Effector memory CD4-positive, alpha-beta T cell (primary cell): ENCODE data around the gene RDH13.
"Not testable (repeated sequence)": the region's sequence is repeated elsewhere in the genome, so short reads cannot be mapped to it uniquely, and the experiment has no call there.

Experiments used
- DNase-seq, 3 donors: peaks; one replicate each; pipeline ENCODE4 v3.0.0-alpha.2; 2020
- H3K27ac ChIP-seq: 2 replicates; pipeline ENCODE4 v1.7.0; 2013; ENCODE audit warnings: mild to moderate bottlenecking, low read length, moderate library complexity; ENCODE audit not compliant: insufficient read depth, poor library complexity, severe bottlenecking
- H3K27me3 ChIP-seq: replicated peaks from 2 replicates; pipeline ENCODE4 v1.7.0; 2013; ENCODE audit warnings: mild to moderate bottlenecking, low read length; ENCODE audit not compliant: insufficient read depth, control insufficient read depth, poor library complexity, severe bottlenecking
- H3K36me3 ChIP-seq: 2 replicates; pipeline ENCODE4 v1.7.0; 2013; ENCODE audit warnings: mild to moderate bottlenecking, low read length, moderate library complexity; ENCODE audit not compliant: control insufficient read depth, insufficient read depth
- H3K4me1 ChIP-seq: 2 replicates; pipeline ENCODE4 v1.7.0; 2013; ENCODE audit warnings: low read length, mild to moderate bottlenecking; ENCODE audit not compliant: control insufficient read depth, insufficient read depth, poor library complexity, severe bottlenecking
- H3K4me3 ChIP-seq: 2 replicates; pipeline ENCODE4 v1.7.0; 2013; ENCODE audit warnings: low read length, low read depth, mild to moderate bottlenecking; ENCODE audit not compliant: insufficient read depth, poor library complexity, severe bottlenecking
- H3K9me3 ChIP-seq: 2 replicates; pipeline ENCODE4 v1.7.0; 2013; ENCODE audit warnings: mild to moderate bottlenecking, low read length, moderate library complexity; ENCODE audit not compliant: control insufficient read depth

RDH13 gene

DNA sequence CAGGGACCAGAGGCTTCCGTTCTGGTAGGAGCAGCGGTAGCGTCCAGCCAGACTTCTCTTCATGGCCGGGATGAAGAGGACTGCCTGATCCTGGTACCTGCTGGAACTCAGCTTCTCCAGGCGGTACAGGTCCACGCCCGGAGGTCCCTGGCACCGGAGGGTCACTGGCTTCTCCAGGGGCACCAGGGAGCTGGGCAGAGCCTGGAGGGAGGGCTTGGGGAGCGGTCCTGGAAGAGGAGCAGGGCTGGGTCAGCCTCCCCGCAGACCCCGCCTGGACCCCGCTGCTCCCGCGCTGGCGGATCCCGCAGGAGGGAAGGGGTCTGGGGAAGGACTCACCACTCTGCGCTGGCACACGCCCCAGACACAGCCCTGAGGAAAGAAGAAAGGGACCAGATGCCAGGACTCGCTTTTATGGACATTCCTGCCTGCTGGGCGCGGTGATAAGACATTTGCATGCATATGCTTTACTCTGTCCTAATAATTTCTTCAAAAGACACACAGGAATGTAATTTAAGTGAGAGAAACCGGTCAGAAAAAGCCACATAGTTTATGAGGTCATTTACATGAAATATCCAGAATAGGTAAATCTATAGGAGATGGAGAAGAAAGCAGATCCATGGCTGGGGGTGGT lies 30.7 kb downstream of the RDH13 start:
- DNase-seq = no peak
- H3K27ac ChIP-seq = no peak overlapping the region

GRCh38 chr19:55031178-55031577 lies 31.8 kb downstream of the RDH13 start:
- Histone ChIP-seq H3K27me3 (no peaks in the 10 kb centered on the region), H3K36me3 (no peaks in the 10 kb centered on the region), H3K4me3 (no peak overlapping the region)

More for the DNA sequence above, 30.7 kb downstream of the RDH13 start:
- Histone ChIP-seq H3K36me3 (no peaks in the 10 kb centered on the region), H3K4me1 (no peaks in the 10 kb centered on the region), H3K4me3 (no peak overlapping the region), H3K27me3 (no peaks in the 10 kb centered on the region), H3K9me3 (no peaks in the 10 kb centered on the region)

DNA sequence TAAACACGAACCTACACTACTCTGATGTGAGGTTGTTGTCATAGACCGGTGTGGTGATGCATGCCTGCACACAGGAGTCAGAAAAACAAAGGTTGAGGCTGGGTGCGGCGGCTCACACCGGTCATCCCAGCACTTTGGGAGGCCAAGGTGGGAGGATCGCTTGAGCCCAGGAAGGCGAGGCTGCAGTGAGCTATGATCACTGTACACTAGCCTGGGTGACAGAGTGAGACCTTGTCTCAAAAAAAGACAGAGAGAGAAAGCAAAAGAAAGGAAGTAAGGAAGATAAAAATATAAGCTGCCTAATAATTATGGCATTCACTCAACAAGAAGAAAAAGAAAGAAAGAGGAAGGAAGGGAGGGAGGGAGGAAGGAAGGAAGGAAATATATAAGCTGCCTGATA lies 34.2 kb downstream of the RDH13 start:
- H3K27me3 ChIP-seq = no peaks in the 10 kb centered on the region
- no peak for DNase-seq
- H3K9me3 ChIP-seq = no peaks in the 10 kb centered on the region
- H3K27ac ChIP-seq = no peak overlapping the region
- no peaks in the 10 kb centered on the region for H3K36me3 ChIP-seq
- H3K4me3 ChIP-seq = no peak overlapping the region
- H3K4me1 ChIP-seq = no peaks in the 10 kb centered on the region

More at GRCh38 chr19:55031178-55031577, 31.8 kb downstream of the RDH13 start:
- no peaks in the 10 kb centered on the region for H3K9me3 ChIP-seq
- DNase-seq = no peak
- H3K27ac ChIP-seq = no peak overlapping the region
- H3K4me1 ChIP-seq = no peaks in the 10 kb centered on the region

DNA sequence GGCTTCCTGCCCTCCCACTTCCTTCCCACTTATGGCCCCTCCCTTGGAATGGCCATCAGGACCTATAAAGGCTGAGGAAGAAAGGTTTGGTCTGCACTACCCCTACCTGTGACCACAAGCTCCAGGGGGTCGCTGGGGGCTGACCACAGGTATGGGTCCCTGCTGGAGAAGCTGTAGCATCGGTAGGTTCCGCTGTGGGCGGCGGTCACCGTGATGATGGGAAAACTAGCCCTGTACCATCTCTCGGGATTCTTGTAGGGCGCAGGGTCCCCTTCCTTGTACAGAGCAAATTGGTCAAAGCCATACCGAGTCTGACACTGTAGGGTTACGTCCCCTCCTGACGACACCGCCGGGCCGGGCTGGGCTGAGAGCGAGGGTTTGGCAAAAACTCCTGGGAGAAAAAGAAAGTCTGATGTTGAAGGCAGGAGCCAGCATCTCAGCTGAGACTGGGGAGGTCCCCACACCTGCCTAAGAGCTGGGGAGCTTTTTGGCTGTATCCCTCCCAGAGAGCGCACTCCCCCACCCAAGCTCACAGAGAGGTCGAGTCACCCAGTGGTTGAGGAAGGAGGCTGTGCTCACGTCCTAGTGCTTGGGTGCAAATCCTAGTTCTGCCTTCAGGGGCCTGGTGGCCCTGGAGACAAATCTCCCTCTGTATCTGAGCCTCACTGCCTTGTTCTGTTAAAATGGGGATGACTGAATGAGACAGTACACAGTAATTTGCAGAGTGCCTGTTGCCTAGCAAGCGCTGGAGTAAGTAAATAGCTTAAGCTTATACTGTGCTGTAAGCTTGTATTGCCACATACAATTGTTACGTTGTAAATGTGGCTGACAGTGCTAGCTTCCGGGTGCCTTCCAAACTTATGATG lies 35.2 kb downstream of the RDH13 start:
- H3K4me1 ChIP-seq = no peaks in the 10 kb centered on the region
- no peaks in the 10 kb centered on the region for H3K36me3 ChIP-seq
- no peaks in the 10 kb centered on the region for H3K27me3 ChIP-seq
- H3K9me3 ChIP-seq = no peaks in the 10 kb centered on the region
- DNase-seq = no peak
- no peak overlapping the region for H3K4me3 ChIP-seq
- H3K27ac ChIP-seq = no peak overlapping the region

GRCh38 chr19:55027140-55027471 lies 35.8 kb downstream of the RDH13 start:
- H3K27ac ChIP-seq, H3K36me3 ChIP-seq, H3K4me3 ChIP-seq, H3K27me3 ChIP-seq, DNase-seq, H3K9me3 ChIP-seq, H3K4me1 ChIP-seq: not testable (repeated sequence)

DNA sequence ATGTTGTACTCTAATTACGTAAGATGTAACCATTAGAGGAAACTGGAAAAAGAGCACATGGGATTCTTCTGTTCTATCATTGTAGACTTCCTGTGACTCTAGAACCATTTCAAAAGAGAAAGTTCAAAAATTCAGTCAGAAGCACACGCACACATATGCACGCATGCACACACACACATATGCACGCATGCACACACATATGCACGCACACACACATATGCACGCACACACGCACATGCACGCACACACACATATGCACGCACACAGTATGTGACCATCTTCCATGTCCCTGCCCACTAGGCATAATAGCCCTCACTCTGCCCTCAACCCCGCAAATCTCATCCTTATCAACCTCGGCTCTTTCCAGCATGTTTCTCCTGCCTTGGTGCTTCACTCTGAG lies 38.8 kb downstream of the RDH13 start:
- DNase-seq = no peak
- no peaks in the 10 kb centered on the region for H3K4me1 ChIP-seq
- H3K9me3 ChIP-seq = no peaks in the 10 kb centered on the region
- no peak overlapping the region for H3K27ac ChIP-seq
- no peaks in the 10 kb centered on the region for H3K36me3 ChIP-seq
- no peaks in the 10 kb centered on the region for H3K27me3 ChIP-seq
- no peak overlapping the region for H3K4me3 ChIP-seq

DNA sequence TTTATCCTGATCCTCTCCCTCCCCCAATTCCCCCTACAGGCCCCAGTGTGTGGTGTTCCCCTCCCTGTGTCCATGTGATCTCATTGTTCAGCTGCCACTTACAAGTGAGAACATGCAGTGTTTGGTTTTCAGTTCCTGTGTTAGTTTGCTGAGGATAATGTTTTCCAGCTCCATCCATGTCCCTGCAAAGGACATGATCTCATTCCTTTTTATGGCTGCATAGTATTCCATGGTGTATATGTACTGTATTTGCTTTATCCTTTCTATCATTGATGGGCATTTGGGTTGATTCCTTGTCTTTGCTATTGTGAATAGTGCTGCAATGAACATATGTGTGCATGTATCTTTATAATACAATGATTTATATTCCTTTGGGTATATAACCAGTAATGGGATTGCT lies 42.6 kb downstream of the RDH13 start:
- not testable (repeated sequence) for H3K4me1 ChIP-seq, H3K4me3 ChIP-seq, H3K27ac ChIP-seq, H3K9me3 ChIP-seq, H3K27me3 ChIP-seq, H3K36me3 ChIP-seq, DNase-seq

DNA sequence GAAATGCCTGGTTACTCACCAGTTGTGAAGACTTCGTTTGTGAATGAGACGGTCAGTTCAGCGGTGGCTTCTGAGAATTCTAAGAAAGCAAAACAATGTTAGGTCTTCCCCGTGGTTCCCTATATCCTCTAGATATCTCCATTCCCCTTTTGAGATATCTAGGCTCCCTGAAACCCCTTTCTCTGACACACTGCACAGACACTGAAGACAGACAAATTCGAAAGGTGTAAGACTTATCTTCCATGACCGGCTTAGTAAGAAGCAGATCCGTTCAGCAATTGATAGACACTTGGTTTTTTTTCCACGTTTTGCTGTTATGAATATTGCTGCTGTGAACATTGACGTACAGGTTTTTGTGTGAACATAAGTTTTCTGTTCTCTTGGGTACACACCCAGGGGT lies 44.3 kb downstream of the RDH13 start:
- Histone ChIP-seq H3K36me3 (no peaks in the 10 kb centered on the region), H3K4me3 (no peak overlapping the region), H3K27me3 (no peaks in the 10 kb centered on the region), H3K27ac (no peak overlapping the region), H3K4me1 (no peaks in the 10 kb centered on the region), H3K9me3 (no peaks in the 10 kb centered on the region)
- no peak for DNase-seq

DNA sequence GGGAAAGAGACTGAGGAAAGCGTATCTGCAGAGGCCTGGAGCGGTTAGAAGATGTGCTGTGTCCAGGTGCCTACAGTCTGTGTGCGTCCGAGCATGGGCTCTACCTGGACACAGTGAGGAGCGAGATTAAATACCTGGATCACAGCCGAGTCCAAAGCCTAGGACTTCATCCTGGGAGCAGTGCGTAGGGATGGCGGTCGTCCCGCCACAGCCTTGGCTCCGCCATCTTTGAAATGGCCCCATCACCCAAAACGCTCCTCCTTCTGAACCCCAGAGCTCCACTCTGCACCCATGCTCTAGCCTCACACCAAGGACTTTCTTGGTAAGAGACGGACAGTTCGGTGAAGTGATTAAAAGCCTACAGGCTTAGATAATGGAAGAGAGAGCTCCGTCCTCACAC lies 44.7 kb downstream of the RDH13 start:
- Histone ChIP-seq H3K9me3 (no peaks in the 10 kb centered on the region), H3K4me1 (no peaks in the 10 kb centered on the region), H3K36me3 (no peaks in the 10 kb centered on the region), H3K27ac (no peak overlapping the region), H3K4me3 (no peak overlapping the region), H3K27me3 (no peaks in the 10 kb centered on the region)
- no peak for DNase-seq

- H3K27me3 ChIP-seq = no peaks in the 10 kb centered on the region
- no peak overlapping the region for H3K4me3 ChIP-seq
- H3K36me3 ChIP-seq = no peaks in the 10 kb centered on the region
- no peak overlapping the region for H3K27ac ChIP-seq
- no peak for DNase-seq
- H3K4me1 ChIP-seq = no peaks in the 10 kb centered on the region
- no peaks in the 10 kb centered on the region for H3K9me3 ChIP-seq
Measured at GRCh38 chr19:55016017-55016416, 46.9 kb downstream of the RDH13 start.
